ENCODE measurements around the gene PITPNC1. TPM values are rescaled to one million over a fixed set of nuclear protein-coding genes. Genes with fewer than 3 reads are reported as not detected.
"Not testable (repeated sequence)": the region's sequence is repeated elsewhere in the genome, so short reads cannot be mapped to it uniquely, and the experiment has no call there.

The PITPNC1 gene
- total and polyA plus RNA-seq, 2 donors (not counting 3 experiments of a cell fraction or from before 2014, with no cell fraction given) = 2.4 to 9.6 TPM

DNA sequence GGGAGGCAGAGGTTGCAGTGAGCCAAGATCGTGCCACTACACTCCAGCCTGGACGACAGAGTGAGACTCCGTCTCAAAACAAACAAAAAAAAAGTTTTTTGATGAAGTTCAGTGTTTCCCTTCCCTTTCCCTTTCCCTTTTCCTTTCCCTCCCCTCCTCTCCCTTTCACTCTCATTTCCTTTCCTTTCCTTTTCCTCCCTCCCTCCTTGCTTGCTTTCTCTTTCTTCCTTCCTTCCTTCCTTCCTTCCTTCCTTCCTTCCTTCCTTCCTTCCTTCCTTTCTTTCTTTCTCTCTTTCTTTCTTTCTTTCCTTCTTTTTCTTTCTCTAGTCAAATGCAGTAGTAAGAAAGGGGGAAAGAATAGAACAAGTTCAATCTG is 31.4 kb downstream of the PITPNC1 start:
- H3K9ac ChIP-seq (replicated peaks; ENCODE audit: extremely low read depth, insufficient read depth, low read length); H3K4me2 ChIP-seq (ENCODE audit: insufficient read depth, low read length); H3K4me3 ChIP-seq (replicated peaks in 1 of 3; ENCODE audit: insufficient read depth in 1 of 3, low read depth in 1 of 3, low read length in 3 of 3); BruUV-seq (replicated peaks); H4K20me1 ChIP-seq (replicated peaks; ENCODE audit: control insufficient read depth, extremely low read depth, insufficient read depth, low read length); H3K79me2 ChIP-seq (ENCODE audit: control insufficient read depth, insufficient read depth, low read length); FAIRE-seq; H3K9me3 ChIP-seq (replicated peaks; ENCODE audit: control insufficient read depth, insufficient read depth, low read length); H3K27me3 ChIP-seq (ENCODE audit: control insufficient read depth in 2 of 2, insufficient read depth in 2 of 2, low read length in 2 of 2); H3K27ac ChIP-seq (ENCODE audit: insufficient read depth, low read depth, low read length); dilution Hi-C loops (cut with MboI; ENCODE audit: extremely low pct_ligation_motif_present, low sequenced_read_pairs); H3K9me1 ChIP-seq (replicated peaks; ENCODE audit: control insufficient read depth, extremely low read depth, insufficient read depth, low read length); POLR2A ChIA-PET; intact Hi-C loops (cut with micrococcal nuclease); DNase-seq (ENCODE audit: low read depth, low spot score); H3K4me1 ChIP-seq (ENCODE audit: control insufficient read depth, extremely low read depth, insufficient read depth, low read length); H3K36me3 ChIP-seq (ENCODE audit: control insufficient read depth in 2 of 2, extremely low read depth in 1 of 2, insufficient read depth in 2 of 2, low read length in 2 of 2); H2AFZ ChIP-seq (ENCODE audit: low read depth, low read length): not testable (repeated sequence)
- CTCF ChIA-PET = interaction anchor here (0.6 kb wide), 1 partner anchor 186 kb away, joined by 3 read pairs; no protein-coding TSS in a partner anchor

DNA sequence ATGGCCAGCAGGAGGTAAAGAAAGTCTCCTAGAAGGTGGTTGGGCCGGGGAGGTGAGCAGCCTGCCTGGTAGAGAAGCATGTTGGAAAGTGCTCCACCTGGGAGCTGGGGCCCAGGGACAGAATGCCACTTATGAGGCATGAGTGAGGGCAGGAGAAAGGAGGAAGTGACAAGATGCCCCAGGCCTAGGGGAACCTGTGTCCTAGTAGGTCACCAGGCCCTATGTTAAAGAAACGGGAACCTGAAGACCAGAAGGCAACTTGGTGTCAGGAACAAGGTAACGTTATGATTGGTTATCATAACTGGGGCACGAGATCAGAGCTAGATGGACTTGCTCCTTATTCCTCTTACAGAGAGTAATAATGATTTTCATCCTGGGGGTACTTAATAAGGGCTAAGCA is 34.3 kb downstream of the PITPNC1 start:
- Histone ChIP-seq H3K79me2 (ENCODE audit: control insufficient read depth, insufficient read depth, low read length) (no peaks in the 10 kb centered on the region), H3K9me1 (replicated peaks; ENCODE audit: control insufficient read depth, extremely low read depth, insufficient read depth, low read length) (no peaks in the 10 kb centered on the region), H4K20me1 (replicated peaks; ENCODE audit: control insufficient read depth, extremely low read depth, insufficient read depth, low read length) (peaks cover 2% of the 10 kb centered on the region), H3K36me3 (ENCODE audit: control insufficient read depth in 2 of 2, extremely low read depth in 1 of 2, insufficient read depth in 2 of 2, low read length in 2 of 2) (no peaks in the 10 kb centered on the region), H3K4me3 (replicated peaks in 1 of 3; ENCODE audit: insufficient read depth in 1 of 3, low read depth in 1 of 3, low read length in 3 of 3) (no peak overlapping the region), H3K27ac (ENCODE audit: insufficient read depth, low read depth, low read length) (no peak overlapping the region), H3K27me3 (ENCODE audit: control insufficient read depth in 2 of 2, insufficient read depth in 2 of 2, low read length in 2 of 2) (no peaks in the 10 kb centered on the region), H3K9ac (replicated peaks; ENCODE audit: extremely low read depth, insufficient read depth, low read length) (no peak overlapping the region), H3K4me2 (ENCODE audit: insufficient read depth, low read length) (no peak overlapping the region), H3K9me3 (replicated peaks; ENCODE audit: control insufficient read depth, insufficient read depth, low read length) (no peaks in the 10 kb centered on the region), H2AFZ (ENCODE audit: low read depth, low read length) (no peak overlapping the region), H3K4me1 (ENCODE audit: control insufficient read depth, extremely low read depth, insufficient read depth, low read length) (no peaks in the 10 kb centered on the region)
- DNase-seq (ENCODE audit: low read depth, low spot score) (no peak), FAIRE-seq (no peak)
- TF ChIP-seq FOS (IDR thresholded peaks at IDR 0.05; ENCODE audit: borderline replicate concordance, insufficient read depth, low read length) (no peak), MAX (IDR thresholded peaks at IDR 0.05; ENCODE audit: insufficient read depth, insufficient read length) (no peak), EZH2 (IDR thresholded peaks at IDR 0.05; ENCODE audit: borderline replicate concordance, low read depth, low read length, severe bottlenecking) (no peak), MYC (IDR thresholded peaks at IDR 0.05; ENCODE audit: low read depth, low read length) (no peak), JUN (IDR thresholded peaks at IDR 0.05; ENCODE audit: borderline replicate concordance, insufficient read depth, insufficient read length, low read depth) (no peak), POLR2A (IDR thresholded peaks at IDR 0.05; ENCODE audit: low read depth, low read length) (no peak)
- TF ChIP-seq, protein P1, sequence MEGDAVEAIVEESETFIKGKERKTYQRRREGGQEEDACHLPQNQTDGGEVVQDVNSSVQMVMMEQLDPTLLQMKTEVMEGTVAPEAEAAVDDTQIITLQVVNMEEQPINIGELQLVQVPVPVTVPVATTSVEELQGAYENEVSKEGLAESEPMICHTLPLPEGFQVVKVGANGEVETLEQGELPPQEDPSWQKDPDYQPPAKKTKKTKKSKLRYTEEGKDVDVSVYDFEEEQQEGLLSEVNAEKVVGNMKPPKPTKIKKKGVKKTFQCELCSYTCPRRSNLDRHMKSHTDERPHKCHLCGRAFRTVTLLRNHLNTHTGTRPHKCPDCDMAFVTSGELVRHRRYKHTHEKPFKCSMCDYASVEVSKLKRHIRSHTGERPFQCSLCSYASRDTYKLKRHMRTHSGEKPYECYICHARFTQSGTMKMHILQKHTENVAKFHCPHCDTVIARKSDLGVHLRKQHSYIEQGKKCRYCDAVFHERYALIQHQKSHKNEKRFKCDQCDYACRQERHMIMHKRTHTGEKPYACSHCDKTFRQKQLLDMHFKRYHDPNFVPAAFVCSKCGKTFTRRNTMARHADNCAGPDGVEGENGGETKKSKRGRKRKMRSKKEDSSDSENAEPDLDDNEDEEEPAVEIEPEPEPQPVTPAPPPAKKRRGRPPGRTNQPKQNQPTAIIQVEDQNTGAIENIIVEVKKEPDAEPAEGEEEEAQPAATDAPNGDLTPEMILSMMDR (IDR thresholded peaks at IDR 0.05; ENCODE audit: extremely low read depth in 1 of 2, insufficient read depth in 1 of 2, low read depth in 1 of 2, low read length in 2 of 2) = no peak
- ChIA-PET POLR2A (no interaction called here), CTCF (interaction anchor here (1.2 kb wide), 1 partner anchor 11 kb away, joined by 3 read pairs; no protein-coding TSS in a partner anchor)
- intact Hi-C loops (cut with micrococcal nuclease) = no loop called here
- BruUV-seq (replicated peaks) = no TSS peak
- dilution Hi-C loops (cut with MboI; ENCODE audit: extremely low pct_ligation_motif_present, low sequenced_read_pairs) = no loop called here

Data from endothelial cell of umbilical vein (primary cell).